ENCODE data around the gene POLH.

DNA sequence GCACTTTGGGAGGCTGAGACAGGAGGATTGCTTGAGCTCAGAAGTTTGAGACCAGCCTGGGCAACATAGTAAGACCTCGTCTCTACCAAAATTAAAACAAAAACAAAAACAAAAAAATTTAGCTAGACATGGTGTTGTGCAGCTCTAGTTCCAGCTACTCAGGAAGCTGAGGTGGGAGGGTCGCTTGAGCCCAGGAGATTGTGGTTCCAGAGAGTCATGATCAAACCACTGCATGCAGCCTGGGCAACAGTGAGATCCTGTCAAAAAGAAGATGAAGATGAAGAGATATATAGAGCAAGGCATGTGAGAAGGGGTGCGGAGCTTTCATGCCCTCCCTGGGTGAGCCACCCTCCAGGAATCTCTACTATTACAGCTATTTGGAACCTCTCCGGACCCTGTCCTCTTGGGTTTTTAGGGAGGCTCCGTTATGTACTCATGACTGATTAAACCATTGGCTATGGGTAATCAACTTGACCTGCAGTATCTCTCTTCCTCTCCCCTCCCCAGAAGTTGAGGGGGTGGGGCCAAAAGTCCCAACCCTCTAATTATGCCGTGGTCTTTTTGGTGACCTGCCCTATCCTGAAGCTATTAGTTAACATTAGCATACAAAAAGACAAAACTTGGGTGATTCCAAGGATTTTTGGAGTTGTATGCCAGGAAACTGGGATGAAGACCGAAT, 9.0 kb downstream of the POLH start:
- TF ChIP-seq CTCF (IDR thresholded peaks at IDR 0.05) = no peak
- no peak for TF ChIP-seq POLR2A (IDR thresholded peaks at IDR 0.05)
